ENCODE data around the gene DDX51.

- no peak for TF ChIP-seq EZH2 (IDR thresholded peaks at IDR 0.05; ENCODE audit: low read length, unreplicated experiment)
- TF ChIP-seq CTCF (conservative IDR thresholded peaks at IDR 0.05; ENCODE audit: low read depth, low read length): no peak
Measured at GRCh38 chr12:132160016-132160415, 15.9 kb upstream of the DDX51 start.

All from PC-3 (cell line).